Sigmoid colon (tissue), 4 donors: ENCODE data around the gene CNIH3.

Source experiments
- EP300 ChIP-seq, 4 donors: sonication (generic); formaldehyde crosslinking; IDR thresholded peaks; one replicate each; pipeline ENCODE4 v1.6.1; 2017; ENCODE audit warnings: antibody characterized with exemption in 4 of 4
- POLR2A ChIP-seq, 2 donors: fragments of 450-650 bp; IDR thresholded peaks; one replicate each; pipeline ENCODE4 v1.6.1; 2016; ENCODE audit warnings: antibody characterized with exemption in 2 of 2, mild to moderate bottlenecking in 2 of 2, moderate library complexity in 2 of 2
- POLR2AphosphoS5 ChIP-seq, 4 donors: sonication (generic); formaldehyde crosslinking; IDR thresholded peaks; one replicate each; pipeline ENCODE4 v1.6.1; 2017; ENCODE audit warnings: antibody characterized with exemption in 4 of 4
- TF ChIP-seq, protein P1 (sequence below), 4 experiments: fragments of 450-650 bp in 3 of 4; fragments of 200-600 bp in 1 of 4; IDR thresholded peaks; one replicate each; pipeline ENCODE4 v1.5.1; 2016 to 2019; ENCODE audit warnings: antibody characterized with exemption in 4 of 4, mild to moderate bottlenecking in 3 of 4, moderate library complexity in 2 of 4

DNA sequence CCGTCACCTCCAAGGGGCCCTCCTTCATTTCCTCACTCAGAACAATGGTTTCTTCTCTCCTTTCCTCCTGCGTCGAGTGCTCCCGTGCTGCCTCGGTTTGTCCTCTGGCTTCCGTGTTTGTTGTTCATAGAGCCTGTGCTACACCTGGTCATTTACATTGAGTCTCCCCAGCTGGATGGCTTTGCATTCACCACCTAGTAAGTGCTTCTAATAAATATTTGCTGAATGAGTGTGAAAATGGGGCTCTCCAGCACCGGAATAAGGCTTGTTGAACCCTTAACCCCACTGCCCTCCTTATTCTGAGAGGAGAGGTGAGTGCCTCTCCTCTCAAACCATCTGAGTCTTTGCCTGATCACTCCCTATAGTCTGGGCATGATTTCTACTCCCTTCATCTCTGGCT lies 104.9 kb downstream of the CNIH3 start:
- TF ChIP-seq POLR2A (IDR thresholded peaks at IDR 0.05) = no peak
- TF ChIP-seq, protein P1, sequence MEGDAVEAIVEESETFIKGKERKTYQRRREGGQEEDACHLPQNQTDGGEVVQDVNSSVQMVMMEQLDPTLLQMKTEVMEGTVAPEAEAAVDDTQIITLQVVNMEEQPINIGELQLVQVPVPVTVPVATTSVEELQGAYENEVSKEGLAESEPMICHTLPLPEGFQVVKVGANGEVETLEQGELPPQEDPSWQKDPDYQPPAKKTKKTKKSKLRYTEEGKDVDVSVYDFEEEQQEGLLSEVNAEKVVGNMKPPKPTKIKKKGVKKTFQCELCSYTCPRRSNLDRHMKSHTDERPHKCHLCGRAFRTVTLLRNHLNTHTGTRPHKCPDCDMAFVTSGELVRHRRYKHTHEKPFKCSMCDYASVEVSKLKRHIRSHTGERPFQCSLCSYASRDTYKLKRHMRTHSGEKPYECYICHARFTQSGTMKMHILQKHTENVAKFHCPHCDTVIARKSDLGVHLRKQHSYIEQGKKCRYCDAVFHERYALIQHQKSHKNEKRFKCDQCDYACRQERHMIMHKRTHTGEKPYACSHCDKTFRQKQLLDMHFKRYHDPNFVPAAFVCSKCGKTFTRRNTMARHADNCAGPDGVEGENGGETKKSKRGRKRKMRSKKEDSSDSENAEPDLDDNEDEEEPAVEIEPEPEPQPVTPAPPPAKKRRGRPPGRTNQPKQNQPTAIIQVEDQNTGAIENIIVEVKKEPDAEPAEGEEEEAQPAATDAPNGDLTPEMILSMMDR (IDR thresholded peaks at IDR 0.05) = no peak
- TF ChIP-seq EP300 (IDR thresholded peaks at IDR 0.05) = no peak
- no peak for TF ChIP-seq POLR2AphosphoS5 (IDR thresholded peaks at IDR 0.05)
